HG02798 (cell line): Measurements from ENCODE around the gene TBC1D2.

Experiments used
- ATAC-seq: cut with Tn5 transposase; IDR thresholded peaks from one replicate; pipeline ENCODE4 v1.9.1; 2021; ENCODE audit warnings: mild to moderate bottlenecking; ENCODE audit not compliant: unreplicated experiment, poor library complexity

Gene TBC1D2

DNA sequence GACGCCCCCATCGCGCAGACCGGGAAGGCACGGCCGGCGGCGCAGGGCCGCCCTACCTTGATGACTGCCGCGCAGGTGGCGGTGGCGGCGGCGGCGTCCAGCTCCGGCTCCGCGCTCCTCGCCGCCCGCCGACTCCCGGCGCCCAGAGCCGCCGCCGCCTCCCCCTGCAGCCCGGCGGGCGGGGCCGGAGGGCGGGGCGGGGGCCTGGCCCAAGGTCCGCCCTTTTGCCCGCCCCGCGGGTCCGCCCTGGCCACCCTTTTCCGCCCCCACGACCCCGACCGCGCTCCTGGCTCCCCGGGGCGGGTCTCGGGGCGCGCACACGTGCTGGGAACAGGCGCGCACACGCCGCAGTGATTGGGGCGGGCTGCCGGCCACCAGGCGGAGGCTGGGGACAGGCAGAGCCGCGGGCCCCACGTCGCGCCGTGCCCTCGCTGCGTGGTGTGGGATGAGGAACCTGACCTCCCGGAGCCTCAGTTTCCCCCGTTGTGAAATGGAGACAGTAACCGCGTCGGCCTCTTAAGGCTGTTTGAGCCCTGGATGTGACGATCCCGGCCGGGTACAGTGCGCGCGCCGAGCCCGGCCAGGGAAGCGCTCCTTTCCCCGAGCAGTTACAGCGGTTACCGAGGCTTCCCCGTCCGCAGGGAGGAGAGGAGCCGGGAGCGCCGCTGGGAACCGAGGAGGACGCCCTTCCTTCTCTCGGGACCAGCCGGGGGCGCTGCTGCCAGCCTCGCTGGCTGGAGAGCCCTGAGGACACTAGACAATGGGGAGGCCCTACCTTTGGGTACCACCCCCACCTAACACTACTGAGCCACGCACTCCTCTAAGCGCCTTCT lies 62.7 kb downstream of the TBC1D2 start, which contains the start of gene CORO2A:
TSS of gene CORO2A (minus strand) at position 135 of the 833 bp plus-strand sequence. CDS start 34,977 bp downstream, outside the sequence.
- peak; percentile 81 for ATAC-seq

DNA sequence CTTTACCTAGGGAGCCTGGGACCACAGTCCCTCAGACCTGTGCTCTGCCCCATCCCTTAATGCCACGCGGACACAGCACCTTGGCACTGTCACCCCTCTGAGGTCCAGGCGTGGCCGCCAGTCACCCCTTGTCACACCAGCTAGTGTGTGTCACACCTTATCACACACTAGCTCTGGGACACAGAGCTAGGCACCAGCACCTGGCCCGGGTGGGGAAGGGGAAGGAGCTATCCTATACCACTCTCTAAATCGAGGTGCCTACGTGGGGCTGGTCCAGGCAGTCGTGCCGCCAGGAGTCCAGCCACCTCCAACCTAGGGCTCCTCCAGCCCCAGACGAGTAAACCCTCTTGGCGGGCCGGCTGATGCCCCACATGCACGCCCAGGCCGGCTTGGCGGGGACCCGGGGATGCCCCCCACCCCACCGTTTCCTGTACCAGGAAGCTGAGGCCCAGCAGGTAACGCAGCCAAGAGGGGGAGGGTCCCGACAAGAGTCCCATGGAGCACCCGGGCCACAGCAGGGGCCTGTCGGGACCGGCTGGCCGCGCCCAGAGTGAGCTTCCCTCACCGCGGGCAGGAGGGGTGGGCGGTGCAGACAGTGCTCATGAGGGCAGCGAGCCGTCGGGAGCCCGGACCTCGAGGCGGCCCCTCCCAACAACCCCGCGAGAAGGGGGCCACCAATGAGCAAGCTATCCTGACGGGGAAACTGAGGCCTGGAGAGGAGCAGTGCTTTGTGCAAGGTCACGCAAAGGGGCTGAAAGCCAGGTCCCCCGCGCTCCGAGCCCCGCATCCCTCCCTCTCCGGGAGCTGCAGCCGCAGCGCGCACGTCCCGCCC lies 63.6 kb downstream of the TBC1D2 start:
- ATAC-seq: no peak

DNA sequence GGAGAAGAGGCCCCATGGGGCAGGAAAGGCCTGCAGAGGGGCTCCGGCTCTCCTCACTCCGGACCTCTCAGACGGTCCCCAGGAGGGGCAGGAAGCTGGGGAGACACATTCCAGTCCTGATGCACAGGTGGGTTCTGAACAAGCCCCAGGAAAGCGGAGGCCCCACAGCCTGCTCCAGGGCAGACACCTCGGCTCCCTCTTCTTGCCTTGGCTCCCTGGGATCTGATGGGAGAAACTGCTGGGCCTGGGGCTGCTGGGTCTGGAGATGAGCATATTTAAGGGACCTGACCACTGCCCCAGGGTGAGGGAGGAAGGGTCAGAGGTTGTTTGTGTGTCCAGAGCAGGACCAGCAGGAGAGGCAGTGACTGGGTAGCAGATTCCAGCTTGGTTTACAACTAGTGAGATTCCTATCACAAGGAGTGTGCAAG lies 64.3 kb downstream of the TBC1D2 start:
- ATAC-seq: no peak

DNA sequence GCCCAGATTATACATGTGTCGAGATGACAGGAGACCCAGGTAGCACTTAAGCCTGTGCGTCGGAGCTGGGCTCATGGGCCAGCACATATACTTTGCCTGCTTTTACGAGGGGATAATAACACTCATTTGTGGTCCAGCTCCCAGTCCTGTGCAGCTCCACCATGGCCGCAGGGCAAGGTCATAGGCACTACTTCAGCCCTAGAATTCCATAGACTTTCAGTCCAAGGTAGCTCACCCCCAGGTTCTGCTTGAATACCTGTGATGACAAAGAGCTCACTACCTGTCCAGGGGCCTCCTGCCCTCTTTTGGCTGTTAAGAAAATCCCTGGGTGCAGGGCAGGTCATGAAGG lies 64.7 kb downstream of the TBC1D2 start:
- no peak for ATAC-seq

DNA sequence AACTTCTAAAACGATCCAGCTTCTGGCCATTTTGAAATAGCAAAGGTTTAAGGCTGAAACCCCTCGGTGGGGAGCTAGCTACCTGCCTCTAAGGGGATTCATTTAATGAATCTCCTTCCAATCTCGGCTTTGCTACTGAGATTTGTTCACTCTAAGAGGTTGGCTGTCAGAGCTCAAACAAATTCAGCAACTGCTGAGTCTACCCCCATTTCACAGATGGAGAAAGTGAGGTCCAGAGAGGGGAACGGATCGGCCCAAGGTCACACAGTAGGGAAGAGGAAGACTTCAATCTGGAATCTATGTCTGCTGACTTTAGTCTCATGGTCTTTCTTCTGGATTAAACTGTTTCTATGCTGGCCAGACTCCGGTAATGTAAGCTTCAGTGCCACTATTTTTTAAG lies 66.0 kb downstream of the TBC1D2 start:
- no peak for ATAC-seq

DNA sequence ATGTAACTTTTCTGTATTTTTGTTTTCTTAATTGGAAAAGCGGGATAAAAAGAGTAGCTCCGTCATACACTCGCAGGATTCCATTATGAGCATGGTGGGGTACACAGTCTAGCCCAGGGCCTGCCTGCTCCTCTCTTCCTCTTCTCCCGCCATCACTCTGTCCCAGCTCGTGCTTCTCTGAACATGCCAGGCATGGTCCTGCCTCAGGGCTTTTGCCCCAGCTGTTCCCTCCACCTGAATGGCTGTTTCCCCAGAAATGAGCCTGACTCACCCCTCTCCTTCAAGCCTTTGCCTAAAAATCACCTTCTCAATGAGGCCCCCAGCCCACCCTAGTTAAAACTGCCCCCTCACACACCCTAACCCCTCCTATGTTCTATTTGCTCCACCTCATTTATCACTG lies 67.5 kb downstream of the TBC1D2 start:
- no peak for ATAC-seq

DNA sequence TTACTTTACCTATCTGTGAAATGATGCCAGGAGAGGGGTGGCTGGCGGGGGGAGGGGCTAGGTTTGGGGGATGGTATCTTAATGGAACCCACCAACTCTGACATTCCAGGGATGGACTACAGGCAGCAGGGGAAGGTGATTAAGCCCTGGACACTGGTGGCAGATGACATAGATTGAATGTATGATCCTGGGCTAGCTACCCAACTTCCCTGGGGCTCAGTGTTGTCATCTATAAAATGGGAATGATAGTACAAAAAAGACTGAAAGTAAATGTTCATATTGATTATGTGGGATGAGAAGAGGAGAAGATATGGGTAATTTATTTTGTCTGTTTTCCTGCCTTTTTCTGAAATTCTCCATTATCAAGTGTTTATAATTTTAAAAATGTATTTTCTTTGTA lies 69.2 kb downstream of the TBC1D2 start:
- no peak for ATAC-seq

DNA sequence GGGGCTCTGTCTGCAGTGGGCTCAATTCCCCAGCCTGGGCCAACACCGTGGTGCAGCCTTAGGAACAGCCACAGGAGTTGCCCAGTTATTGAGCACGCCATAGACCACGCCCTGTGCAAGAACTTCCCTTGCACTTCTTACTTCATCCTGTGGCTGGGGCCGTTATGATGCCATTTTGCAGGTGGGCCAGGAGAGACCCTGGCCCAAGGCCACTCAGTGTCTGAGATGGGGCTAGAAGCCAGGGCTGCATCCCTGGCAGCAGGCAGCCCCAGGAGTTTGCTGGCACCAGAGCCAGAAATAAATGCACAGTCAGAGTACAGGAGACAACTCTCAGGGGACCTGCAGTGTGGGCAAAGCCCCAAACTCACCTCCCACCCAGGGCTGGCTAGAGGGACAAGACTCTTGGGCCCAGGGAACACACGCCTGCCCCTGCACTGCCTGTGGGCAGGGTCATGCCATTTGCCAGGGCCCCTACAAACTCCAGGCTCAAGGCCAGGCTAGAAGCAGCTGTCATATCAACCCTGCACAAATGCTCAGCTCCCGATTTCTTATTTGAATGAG lies 69.8 kb downstream of the TBC1D2 start:
- no peak for ATAC-seq

DNA sequence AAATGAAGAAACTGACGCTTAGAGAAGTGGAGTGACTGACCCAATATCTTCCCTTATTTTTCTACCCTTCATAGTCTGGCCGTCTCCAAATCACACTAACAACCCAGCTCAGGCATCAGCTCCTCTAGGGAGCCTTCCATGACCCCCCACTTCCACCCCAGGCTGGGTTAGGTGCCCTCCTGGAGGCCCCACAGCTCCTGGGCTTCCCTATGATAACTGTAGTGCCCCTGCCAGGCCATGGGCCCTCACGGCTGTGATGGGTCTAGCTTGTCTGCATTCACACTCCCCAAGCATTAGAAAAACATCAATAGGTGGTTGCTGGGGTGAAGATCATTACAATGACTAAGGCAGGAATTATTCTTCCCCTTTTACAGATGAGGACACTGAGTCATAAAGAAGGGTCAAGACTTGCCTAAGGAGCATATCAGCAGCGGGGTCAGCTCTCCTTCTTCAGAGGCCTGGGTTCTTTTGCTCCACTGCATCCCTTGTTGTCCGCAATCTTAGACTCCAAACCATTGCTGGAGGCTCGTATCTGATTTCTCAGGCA lies 70.4 kb downstream of the TBC1D2 start:
- no peak for ATAC-seq

DNA sequence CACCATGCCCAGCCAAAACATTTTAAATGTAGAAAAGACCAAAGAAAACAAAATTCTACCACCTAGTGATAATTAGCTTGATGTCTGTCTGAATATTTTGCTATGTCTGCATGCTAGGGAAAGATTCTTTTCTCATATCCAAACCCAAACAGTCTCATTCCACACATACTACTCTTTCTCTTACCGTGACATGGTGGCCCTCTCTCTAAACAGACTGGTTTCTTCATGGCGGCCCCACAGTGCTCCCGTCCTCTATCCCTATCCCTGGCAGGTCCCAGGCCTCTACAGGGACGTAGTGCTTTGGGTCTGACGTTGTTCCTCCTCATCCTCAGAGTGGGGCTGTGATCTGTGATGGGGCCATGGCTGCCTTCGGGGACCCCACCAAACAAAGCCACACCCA lies 71.1 kb downstream of the TBC1D2 start:
- ATAC-seq: no peak

DNA sequence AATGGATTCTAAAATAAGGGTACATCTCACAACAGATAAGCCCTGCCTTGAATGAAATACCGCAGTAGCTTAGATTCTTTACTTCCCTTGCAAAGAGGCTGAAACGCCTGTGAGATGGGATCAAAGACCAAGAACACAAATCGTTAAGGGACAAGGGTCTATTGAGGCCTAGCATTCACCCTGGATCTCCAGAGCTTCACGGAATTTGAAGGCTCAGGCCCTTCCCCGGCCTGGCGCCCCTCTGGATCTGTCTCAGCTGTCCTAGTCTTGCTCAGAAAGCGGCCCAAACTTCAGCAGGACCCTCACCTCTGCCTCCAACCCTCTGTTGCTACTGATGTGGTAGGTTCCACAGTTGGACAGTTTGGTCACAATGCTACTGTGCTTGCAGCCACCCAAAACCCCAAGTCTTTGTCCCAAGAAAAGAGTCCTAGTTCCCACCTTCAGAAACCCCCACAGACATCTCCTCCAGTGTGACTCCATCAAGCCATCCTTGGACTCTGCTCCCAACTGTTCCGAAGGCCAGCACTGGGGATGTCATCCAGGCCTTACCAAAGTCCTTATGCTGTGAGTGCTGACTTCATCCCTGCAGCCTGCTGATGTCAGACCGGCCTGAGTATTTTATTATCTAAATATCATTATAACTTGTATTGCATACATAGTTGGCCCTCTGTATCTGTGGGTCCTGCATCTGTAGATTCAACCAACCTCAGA lies 72.4 kb downstream of the TBC1D2 start:
- ATAC-seq: no peak

DNA sequence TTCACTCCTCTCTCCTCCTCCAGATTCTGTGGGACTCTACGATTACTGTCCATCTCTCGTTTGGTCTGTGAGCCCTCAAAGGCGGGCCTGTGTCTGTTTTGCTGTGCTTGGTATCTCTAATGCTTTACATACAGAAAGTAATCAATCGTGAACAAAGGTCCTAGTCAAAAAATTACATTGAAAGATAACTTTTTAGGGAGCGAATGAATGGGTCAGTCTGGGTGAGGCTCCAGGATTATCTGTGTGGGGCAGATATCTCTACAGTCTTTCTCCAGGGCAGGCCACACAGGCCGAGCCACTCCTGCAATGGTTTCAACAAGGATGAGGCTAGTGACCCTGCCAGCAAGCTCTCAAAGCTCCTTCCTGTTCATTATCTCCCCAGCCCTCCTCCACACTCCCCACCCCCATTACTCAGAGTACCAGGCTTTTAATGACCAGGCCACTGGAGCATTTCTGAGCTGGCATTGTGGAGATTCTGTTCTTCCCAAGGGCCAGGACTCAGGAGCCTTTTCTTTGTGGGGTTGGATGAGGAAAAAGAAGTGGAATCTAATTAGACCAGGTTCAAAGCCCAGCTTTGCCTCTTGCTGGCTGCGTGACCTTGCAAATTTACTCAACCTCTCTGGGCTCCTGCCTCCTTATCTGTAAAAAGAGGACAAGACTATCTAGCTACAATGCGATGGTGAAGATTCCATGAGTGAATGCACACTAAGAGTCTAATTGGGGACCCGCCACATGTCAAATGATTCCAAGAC lies 73.2 kb downstream of the TBC1D2 start:
- ATAC-seq: no peak

DNA sequence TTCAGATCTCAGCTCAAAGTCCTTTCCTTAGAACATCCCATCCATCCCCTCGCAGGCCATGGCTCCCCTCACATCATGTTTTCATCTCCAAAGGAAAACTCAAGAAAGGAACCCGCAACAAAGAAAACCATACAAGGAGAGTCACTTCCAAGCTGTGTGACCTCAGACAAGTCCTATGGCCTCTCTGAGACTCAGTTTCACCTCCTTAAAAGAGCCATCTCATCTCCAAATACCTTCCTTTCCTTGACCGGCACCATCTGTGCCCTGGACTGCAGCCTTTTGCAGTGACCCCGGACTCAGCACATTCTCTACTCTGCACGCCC lies 73.7 kb downstream of the TBC1D2 start:
- no peak for ATAC-seq

DNA sequence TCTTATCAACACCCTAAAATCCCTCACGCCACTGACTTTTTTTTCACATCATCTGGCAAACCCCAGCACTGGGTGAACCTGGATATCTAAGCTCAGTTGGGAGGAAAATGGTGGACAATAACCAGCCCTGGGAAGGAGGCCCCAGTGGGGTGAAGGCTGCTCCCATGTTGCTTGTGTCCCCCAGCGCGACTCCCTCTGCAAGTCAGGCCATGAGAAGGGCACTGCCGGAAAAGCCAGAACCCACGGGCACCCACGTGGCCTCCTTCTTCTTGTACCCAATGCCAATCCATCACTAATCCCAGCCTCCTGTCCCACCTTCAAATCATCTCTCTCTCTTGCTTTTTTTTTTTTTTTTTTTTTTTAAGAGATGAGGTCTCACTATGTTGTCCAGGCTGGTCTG lies 74.5 kb downstream of the TBC1D2 start:
- no peak for ATAC-seq

DNA sequence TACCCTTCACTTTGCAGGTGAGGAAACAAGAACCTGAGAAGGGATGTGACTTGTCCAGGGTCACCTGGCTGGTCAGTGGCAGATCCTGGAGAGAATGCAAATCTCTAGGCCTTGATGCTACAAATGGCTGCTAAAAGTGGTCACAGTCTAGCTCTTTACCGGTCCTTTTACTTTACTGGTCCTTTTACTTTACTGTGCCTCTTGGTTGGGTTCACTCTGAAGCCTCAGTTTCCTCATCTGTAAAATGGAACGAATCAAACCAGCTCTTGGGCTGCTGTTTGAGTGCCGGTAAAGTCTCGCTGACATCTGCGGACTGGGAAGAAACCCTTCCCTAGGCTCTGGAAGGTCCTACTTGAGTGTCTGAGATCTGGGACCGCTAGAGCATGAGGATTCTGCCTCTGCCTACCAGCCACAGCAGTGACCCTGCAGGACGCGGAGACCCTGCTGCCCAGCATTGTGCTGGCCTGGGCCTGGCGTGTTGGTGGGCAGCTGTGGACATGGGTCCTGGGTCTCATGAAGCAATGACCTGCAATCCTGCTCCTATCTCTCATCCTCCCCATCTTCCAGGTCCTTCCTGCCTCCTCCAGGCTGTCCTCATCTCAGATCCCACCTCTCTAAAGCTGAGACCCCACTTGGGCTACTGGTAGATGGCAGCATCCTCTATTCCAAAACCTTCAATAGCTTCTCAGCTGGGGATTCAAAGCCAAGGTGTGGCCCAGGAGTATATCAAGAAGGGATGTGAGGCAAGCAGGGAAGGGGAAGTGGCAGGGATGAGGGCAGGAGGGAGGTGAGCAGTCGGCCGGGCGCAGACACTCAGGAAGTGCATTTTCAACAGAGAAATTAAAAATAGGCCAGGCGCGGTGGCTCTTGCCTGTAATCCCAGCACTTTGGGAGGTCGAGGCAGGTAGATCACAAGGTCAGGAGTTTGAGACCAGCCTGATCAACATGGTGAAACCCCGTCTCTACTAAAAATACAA lies 76.3 kb downstream of the TBC1D2 start:
- ATAC-seq: no peak

DNA sequence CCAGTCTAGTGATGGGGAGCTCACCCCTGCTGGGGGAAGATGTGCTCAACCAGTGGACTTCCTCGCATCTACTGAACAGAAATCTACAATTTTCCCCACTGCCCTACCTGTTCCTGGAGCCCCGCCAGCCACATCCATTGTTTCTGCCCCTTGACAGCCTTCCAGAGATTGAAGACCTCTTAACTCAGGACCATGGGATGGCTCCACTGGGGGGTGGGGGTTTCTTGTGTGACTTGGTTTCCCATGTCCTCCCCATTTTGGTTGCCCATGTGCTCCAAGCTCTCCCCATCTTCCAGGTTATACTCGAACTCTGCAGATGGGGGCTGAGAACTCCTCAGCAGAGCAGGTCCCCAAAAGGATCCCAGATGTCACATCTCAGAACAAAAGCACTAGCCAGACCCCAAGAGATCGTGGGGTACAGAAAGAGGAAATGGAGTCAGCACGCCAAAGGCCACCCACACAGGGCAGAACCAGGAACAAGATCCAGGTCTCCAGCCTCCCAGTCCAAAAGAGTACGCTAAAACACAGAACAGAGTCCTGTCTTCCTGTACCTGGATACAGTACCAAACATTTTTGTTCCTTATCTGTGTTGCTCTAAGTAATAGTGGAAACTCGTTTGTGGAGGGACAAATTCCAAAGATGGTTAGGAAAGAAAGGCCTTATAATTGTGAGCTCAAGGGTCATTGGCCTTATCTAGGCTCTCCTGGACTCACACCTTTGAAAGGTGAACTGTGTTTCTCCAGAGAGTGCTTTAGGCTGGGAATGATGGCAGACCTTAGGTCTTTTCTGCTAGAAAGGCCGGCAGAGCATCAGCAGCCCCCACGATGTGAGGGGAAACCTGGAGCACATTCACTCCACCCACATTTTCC lies 78.8 kb downstream of the TBC1D2 start:
- no peak for ATAC-seq

DNA sequence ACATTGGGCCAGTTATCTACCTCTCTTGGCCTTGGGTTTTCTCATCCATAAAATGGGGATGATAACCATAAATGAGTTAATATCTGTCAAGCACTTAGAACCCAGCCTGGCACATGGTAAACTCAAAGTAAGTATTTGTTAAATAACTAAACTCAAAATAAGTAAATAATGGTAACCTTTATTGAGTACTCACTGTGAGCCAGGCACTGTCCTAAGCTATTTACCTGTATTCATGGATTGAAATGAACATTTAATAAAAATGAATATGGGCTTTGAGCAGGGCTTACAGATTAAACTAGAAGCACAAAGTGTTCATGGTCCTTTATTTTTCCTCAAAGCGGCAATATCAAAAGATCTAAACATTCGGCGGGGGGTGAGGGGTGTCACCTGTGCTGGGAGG lies 79.7 kb downstream of the TBC1D2 start:
- no peak for ATAC-seq
